H9 (cell line): ENCODE data around the gene MAST2. TPM values are rescaled to one million over a fixed set of nuclear protein-coding genes. Genes with fewer than 3 reads are reported as not detected.

Experiments
- DNase-seq: peaks from one replicate; pipeline ENCODE4 v3.0.0-alpha.2; 2017
- H2AFZ ChIP-seq: one replicate; pipeline ENCODE4 v1.6.1; 2013; ENCODE audit warnings: mild to moderate bottlenecking, low read length, control low read depth, moderate library complexity
- H2AK5ac ChIP-seq: 2 replicates; pipeline ENCODE4 v1.6.1; 2013; ENCODE audit warnings: low read length, control low read depth, mixed read lengths; ENCODE audit not compliant: insufficient read length
- H2BK120ac ChIP-seq: one replicate; pipeline ENCODE4 v1.6.1; 2013; ENCODE audit warnings: low read depth, mild to moderate bottlenecking, low read length, control low read depth, inconsistent platforms; ENCODE audit not compliant: poor library complexity, severe bottlenecking
- H2BK12ac ChIP-seq: 2 replicates; pipeline ENCODE4 v1.6.1; 2013; ENCODE audit warnings: low read length, control low read depth, mixed read lengths, low read depth; ENCODE audit not compliant: insufficient read length
- H2BK15ac ChIP-seq: 2 replicates; pipeline ENCODE4 v1.6.1; 2013; ENCODE audit warnings: low read depth, low read length, control low read depth
- H2BK20ac ChIP-seq: one replicate; pipeline ENCODE4 v1.6.1; 2013; ENCODE audit warnings: low read depth, mild to moderate bottlenecking, low read length, control low read depth, inconsistent platforms; ENCODE audit not compliant: poor library complexity, severe bottlenecking
- H2BK5ac ChIP-seq: 2 replicates; pipeline ENCODE4 v1.6.1; 2013; ENCODE audit warnings: low read length, control low read depth, mixed read lengths; ENCODE audit not compliant: insufficient read length
- H3K14ac ChIP-seq: 2 replicates; pipeline ENCODE4 v1.6.1; 2013; ENCODE audit warnings: low read length, control low read depth; ENCODE audit not compliant: insufficient read depth
- H3K18ac ChIP-seq: 2 replicates; pipeline ENCODE4 v1.6.1; 2013; ENCODE audit warnings: low read depth, mild to moderate bottlenecking, mixed read lengths, low read length, control low read depth; ENCODE audit not compliant: insufficient read length
- H3K23ac ChIP-seq: 2 replicates; pipeline ENCODE4 v1.6.1; 2013; ENCODE audit warnings: low read length, control low read depth, mixed read lengths, low read depth; ENCODE audit not compliant: insufficient read length
- H3K23me2 ChIP-seq: 2 replicates; pipeline ENCODE4 v1.6.1; 2013; ENCODE audit warnings: low read depth, mild to moderate bottlenecking, mixed read lengths, low read length, control low read depth; ENCODE audit not compliant: insufficient read length, poor library complexity, severe bottlenecking
- H3K27ac ChIP-seq: 2 replicates; pipeline ENCODE4 v1.5.1; 2013; ENCODE audit warnings: low read length, control low read depth, mixed read lengths, low read depth; ENCODE audit not compliant: insufficient read length
- H3K27me3 ChIP-seq: 2 replicates; pipeline ENCODE4 v1.6.1; 2013; ENCODE audit warnings: low read length, control low read depth, inconsistent platforms; ENCODE audit not compliant: insufficient read depth
- H3K4ac ChIP-seq: 2 replicates; pipeline ENCODE4 v1.6.1; 2013; ENCODE audit warnings: low read depth, mild to moderate bottlenecking, control low read depth, inconsistent platforms, low read length, moderate library complexity
- H3K4me1 ChIP-seq: 2 replicates; pipeline ENCODE4 v1.6.1; 2013; ENCODE audit warnings: low read length, control low read depth, inconsistent platforms; ENCODE audit not compliant: insufficient read depth
- H3K4me2 ChIP-seq: 2 replicates; pipeline ENCODE4 v1.6.1; 2013; ENCODE audit warnings: low read length, control low read depth, mixed read lengths; ENCODE audit not compliant: insufficient read length, insufficient read depth
- H3K56ac ChIP-seq: 2 replicates; pipeline ENCODE4 v1.6.1; 2013; ENCODE audit warnings: low read depth, mild to moderate bottlenecking, mixed read lengths, low read length, control low read depth; ENCODE audit not compliant: insufficient read length
- H3K79me1 ChIP-seq: 2 replicates; pipeline ENCODE4 v1.6.1; 2013; ENCODE audit warnings: low read depth, mild to moderate bottlenecking, moderate library complexity, low read length, control low read depth, inconsistent platforms; ENCODE audit not compliant: insufficient read depth, poor library complexity, severe bottlenecking
- H3K79me2 ChIP-seq: 2 replicates; pipeline ENCODE4 v1.6.1; 2013; ENCODE audit warnings: low read length, control low read depth, inconsistent platforms; ENCODE audit not compliant: insufficient read depth
- H3K9ac ChIP-seq: 2 replicates; pipeline ENCODE4 v1.6.1; 2013; ENCODE audit warnings: low read length, control low read depth, mixed read lengths; ENCODE audit not compliant: insufficient read length; ENCODE audit errors: extremely low read depth
- H3K9me3 ChIP-seq: one replicate; pipeline ENCODE4 v1.6.1; 2013; ENCODE audit warnings: low read depth, low read length, inconsistent platforms; ENCODE audit not compliant: control insufficient read depth
- H3T11ph ChIP-seq: one replicate; pipeline ENCODE4 v1.6.1; 2013; ENCODE audit warnings: mild to moderate bottlenecking, low read length, control low read depth, inconsistent platforms
- H4K20me1 ChIP-seq: one replicate; pipeline ENCODE4 v1.6.1; 2013; ENCODE audit not compliant: control insufficient read depth, insufficient read length, insufficient read depth
- H4K5ac ChIP-seq: 2 replicates; pipeline ENCODE4 v1.6.1; 2013; ENCODE audit warnings: low read depth, mild to moderate bottlenecking, mixed read lengths, low read length, control low read depth; ENCODE audit not compliant: insufficient read length
- H4K8ac ChIP-seq: replicated peaks from 2 replicates; pipeline ENCODE4 v1.6.1; 2013; ENCODE audit warnings: low read length, control low read depth, mixed read lengths, low read depth; ENCODE audit not compliant: insufficient read length
- H4K91ac ChIP-seq: 2 replicates; pipeline ENCODE4 v1.6.1; 2013; ENCODE audit warnings: low read depth, mild to moderate bottlenecking, moderate library complexity, mixed read lengths, low read length, control low read depth; ENCODE audit not compliant: insufficient read length
- H3K27ac Mint-ChIP-seq, 3 experiments: 2 replicates in 2 of 3; 3 replicates in 1 of 3; pipeline ENCODE4 v1.8.0; 2020 to 2021; ENCODE audit warnings: mixed read lengths in 3 of 3, mild to moderate bottlenecking in 1 of 3, moderate library complexity in 1 of 3
- H3K27me3 Mint-ChIP-seq: 2 replicates; pipeline ENCODE4 v1.8.0; 2021; ENCODE audit warnings: low read depth, mild to moderate bottlenecking, moderate library complexity, mixed read lengths
- H3K36me3 Mint-ChIP-seq, 3 experiments: 2 replicates in 2 of 3; 3 replicates in 1 of 3; pipeline ENCODE4 v1.8.0; 2020 to 2021; ENCODE audit warnings: low read depth in 3 of 3, mixed read lengths in 3 of 3; ENCODE audit not compliant: insufficient read depth in 1 of 3
- H3K4me1 Mint-ChIP-seq, 2 experiments: 2 replicates each; pipeline ENCODE4 v1.8.0; 2020; ENCODE audit warnings: mixed read lengths in 2 of 2
- H3K4me3 Mint-ChIP-seq, 2 experiments: 2 replicates in 1 of 2; 3 replicates in 1 of 2; pipeline ENCODE4 v1.8.0; 2020 to 2021; ENCODE audit warnings: mild to moderate bottlenecking in 2 of 2, mixed read lengths in 2 of 2, moderate library complexity in 1 of 2
- H3K9me3 Mint-ChIP-seq, 2 experiments: 2 replicates in 1 of 2; 3 replicates in 1 of 2; pipeline ENCODE4 v1.8.0; 2020; ENCODE audit warnings: mild to moderate bottlenecking in 2 of 2, mixed read lengths in 2 of 2, moderate library complexity in 1 of 2
- whole genome bisulfite sequencing: extraction: QIAGEN DNeasy Blood & Tissue Kit; methylation state at CpG from one replicate; pipeline ENCODE4 v1.1.7; 2013; ENCODE audit warnings: missing lambda C conversion rate, low lambda C conversion rate, mixed read lengths; ENCODE audit not compliant: insufficient read length; ENCODE audit errors: extremely low coverage; 5-methylcytosine and 5-hydroxymethylcytosine counted together
- total RNA-seq: library from RNA; stranded (reverse); gene quantifications from 2 replicates; pipeline ENCODE4 v1.2.1, GENCODE V29; 2021
- TF ChIP-seq, protein P1 (sequence below): fragments of 200-600 bp; sonication (generic); conservative IDR thresholded peaks from 3 replicates; pipeline ENCODE4 v1.8.0; 2021; ENCODE audit warnings: antibody characterized with exemption, mild to moderate bottlenecking

Gene MAST2
- total RNA-seq, 1 experiment from 2014 or later: 28.8 TPM

DNA sequence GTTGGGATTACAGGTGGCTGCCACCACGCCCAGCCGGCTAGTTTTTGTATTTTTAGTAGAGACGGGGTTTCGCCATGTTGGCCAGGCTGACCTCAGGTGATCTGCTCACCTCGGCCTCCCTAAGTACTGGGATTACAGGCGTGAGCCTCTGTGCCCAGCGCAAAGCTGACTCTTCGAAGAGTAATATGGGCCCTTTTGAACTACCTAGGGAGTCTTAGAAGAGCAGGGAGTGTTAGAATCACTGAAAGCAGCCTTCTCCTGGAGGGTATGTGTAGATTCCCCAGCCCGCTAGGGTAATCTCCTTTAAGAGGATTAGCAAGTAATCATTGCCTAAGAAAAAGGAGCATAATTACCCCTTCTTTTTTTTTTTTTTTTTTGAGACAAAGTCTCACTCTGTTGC, 6.5 kb upstream of the MAST2 start:
- H4K8ac ChIP-seq: no peak overlapping the region
- H3K9ac ChIP-seq: no peak overlapping the region
- no peak overlapping the region for H2BK5ac ChIP-seq
- TF ChIP-seq, protein P1, sequence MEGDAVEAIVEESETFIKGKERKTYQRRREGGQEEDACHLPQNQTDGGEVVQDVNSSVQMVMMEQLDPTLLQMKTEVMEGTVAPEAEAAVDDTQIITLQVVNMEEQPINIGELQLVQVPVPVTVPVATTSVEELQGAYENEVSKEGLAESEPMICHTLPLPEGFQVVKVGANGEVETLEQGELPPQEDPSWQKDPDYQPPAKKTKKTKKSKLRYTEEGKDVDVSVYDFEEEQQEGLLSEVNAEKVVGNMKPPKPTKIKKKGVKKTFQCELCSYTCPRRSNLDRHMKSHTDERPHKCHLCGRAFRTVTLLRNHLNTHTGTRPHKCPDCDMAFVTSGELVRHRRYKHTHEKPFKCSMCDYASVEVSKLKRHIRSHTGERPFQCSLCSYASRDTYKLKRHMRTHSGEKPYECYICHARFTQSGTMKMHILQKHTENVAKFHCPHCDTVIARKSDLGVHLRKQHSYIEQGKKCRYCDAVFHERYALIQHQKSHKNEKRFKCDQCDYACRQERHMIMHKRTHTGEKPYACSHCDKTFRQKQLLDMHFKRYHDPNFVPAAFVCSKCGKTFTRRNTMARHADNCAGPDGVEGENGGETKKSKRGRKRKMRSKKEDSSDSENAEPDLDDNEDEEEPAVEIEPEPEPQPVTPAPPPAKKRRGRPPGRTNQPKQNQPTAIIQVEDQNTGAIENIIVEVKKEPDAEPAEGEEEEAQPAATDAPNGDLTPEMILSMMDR: no peak
- H3K23ac ChIP-seq: no peak overlapping the region
- no peak overlapping the region for H3K4ac ChIP-seq
- no peak overlapping the region for H4K5ac ChIP-seq
- H3K14ac ChIP-seq: no peak overlapping the region
- H3K4me1 ChIP-seq: no peaks in the 10 kb centered on the region
- H2BK20ac ChIP-seq: no peak overlapping the region
- DNase-seq: no peak
- Mint-ChIP-seq H3K27me3 (peaks cover 55% of the 10 kb centered on the region), H3K4me3 (no peak overlapping the region), H3K9me3 (no peaks in the 10 kb centered on the region), H3K4me1 (peaks cover 7 to 14% of the 10 kb centered on the region in 2 experiments), H3K27ac (no peak overlapping the region), H3K36me3 (no peaks in the 10 kb centered on the region)
- H4K91ac ChIP-seq: no peak overlapping the region
- no peak overlapping the region for H3K27ac ChIP-seq
- WGBS: no CpG with 5 or more reads among the region's 9 CpGs
- H2AK5ac ChIP-seq: no peak overlapping the region
- H3K27me3 ChIP-seq: no peaks in the 10 kb centered on the region
- no peak overlapping the region for H3K4me2 ChIP-seq
- no peak overlapping the region for H3T11ph ChIP-seq
- no peaks in the 10 kb centered on the region for H3K23me2 ChIP-seq
- H2AFZ ChIP-seq: no peak overlapping the region
- no peaks in the 10 kb centered on the region for H4K20me1 ChIP-seq
- no peaks in the 10 kb centered on the region for H3K79me1 ChIP-seq
- no peak overlapping the region for H3K56ac ChIP-seq
- H2BK120ac ChIP-seq: no peak overlapping the region
- no peak overlapping the region for H2BK12ac ChIP-seq
- H2BK15ac ChIP-seq: no peak overlapping the region
- H3K79me2 ChIP-seq: no peaks in the 10 kb centered on the region
- no peak overlapping the region for H3K18ac ChIP-seq
- no peaks in the 10 kb centered on the region for H3K9me3 ChIP-seq
